ENCODE data around the gene OR10H5. TPM values are rescaled to one million over a fixed set of nuclear protein-coding genes. Genes with fewer than 3 reads are reported as not detected.
"Not testable (repeated sequence)": the region's sequence is repeated elsewhere in the genome, so short reads cannot be mapped to it uniquely, and the experiment has no call there.

Gene OR10H5
- total RNA-seq, 4 donors from 2014 or later = not detected

GRCh38 chr19:15813916-15814315 is 26.5 kb downstream of the OR10H5 start:
- no peaks in the 10 kb centered on the region for H3K9me3 ChIP-seq

DNA sequence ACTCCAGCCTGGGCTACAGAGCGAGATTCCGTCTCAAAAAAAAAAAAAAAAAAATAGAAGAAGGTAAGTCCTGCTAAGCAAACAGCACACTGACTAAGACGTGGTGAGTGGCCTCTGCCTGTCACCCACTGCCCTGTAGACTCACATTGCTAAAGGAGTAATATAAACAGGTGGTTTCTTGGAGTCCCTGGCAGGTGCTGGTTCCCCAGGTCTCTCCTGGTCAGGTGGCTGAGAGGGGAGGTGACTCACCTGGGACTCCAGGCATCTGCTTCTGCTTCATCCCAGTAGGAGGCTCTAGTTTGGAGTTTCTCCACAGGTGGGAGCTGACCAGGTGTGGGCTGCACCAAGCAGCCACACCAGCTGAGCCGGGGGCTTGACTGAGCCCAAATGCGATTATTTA is 27.8 kb downstream of the OR10H5 start, which contains the start of gene OR10H1:
Gene OR10H1, minus strand, starts transcription at position 359 of the 400 bp plus-strand sequence. CDS start 7,627 bp downstream, outside the sequence.
- Histone ChIP-seq H3K4me3 (no peak within 1 kb of the TSS), H3K9me3 (no peaks in the 10 kb centered on the region), H3K4me1 (no peaks in the 10 kb centered on the region), H3K36me3 (no peaks in the 10 kb centered on the region), H3K27ac (no peak within 1 kb of the TSS), H3K27me3 (no peaks in the 10 kb centered on the region)
- DNase-seq = no peak
- TF ChIP-seq, protein P1, sequence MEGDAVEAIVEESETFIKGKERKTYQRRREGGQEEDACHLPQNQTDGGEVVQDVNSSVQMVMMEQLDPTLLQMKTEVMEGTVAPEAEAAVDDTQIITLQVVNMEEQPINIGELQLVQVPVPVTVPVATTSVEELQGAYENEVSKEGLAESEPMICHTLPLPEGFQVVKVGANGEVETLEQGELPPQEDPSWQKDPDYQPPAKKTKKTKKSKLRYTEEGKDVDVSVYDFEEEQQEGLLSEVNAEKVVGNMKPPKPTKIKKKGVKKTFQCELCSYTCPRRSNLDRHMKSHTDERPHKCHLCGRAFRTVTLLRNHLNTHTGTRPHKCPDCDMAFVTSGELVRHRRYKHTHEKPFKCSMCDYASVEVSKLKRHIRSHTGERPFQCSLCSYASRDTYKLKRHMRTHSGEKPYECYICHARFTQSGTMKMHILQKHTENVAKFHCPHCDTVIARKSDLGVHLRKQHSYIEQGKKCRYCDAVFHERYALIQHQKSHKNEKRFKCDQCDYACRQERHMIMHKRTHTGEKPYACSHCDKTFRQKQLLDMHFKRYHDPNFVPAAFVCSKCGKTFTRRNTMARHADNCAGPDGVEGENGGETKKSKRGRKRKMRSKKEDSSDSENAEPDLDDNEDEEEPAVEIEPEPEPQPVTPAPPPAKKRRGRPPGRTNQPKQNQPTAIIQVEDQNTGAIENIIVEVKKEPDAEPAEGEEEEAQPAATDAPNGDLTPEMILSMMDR (IDR thresholded peaks at IDR 0.05) = no peak
- no peak for TF ChIP-seq POLR2A (IDR thresholded peaks at IDR 0.05)

More at GRCh38 chr19:15813916-15814315, 26.5 kb downstream of the OR10H5 start:
- H3K4me3 ChIP-seq = no peak overlapping the region
- no peaks in the 10 kb centered on the region for H3K36me3 ChIP-seq
- H3K4me1 ChIP-seq = no peaks in the 10 kb centered on the region
- no peak for TF ChIP-seq POLR2A (IDR thresholded peaks at IDR 0.05)
- TF ChIP-seq, protein P1 (IDR thresholded peaks at IDR 0.05) = no peak
- H3K27ac ChIP-seq = no peak overlapping the region
- H3K27me3 ChIP-seq = no peaks in the 10 kb centered on the region
- no peak for DNase-seq

- TF ChIP-seq, protein P1 (IDR thresholded peaks at IDR 0.05) = no peak
- TF ChIP-seq POLR2A (IDR thresholded peaks at IDR 0.05) = no peak
- H3K27ac ChIP-seq = no peak overlapping the region
Measured at GRCh38 chr19:15820646-15821045, 33.2 kb downstream of the OR10H5 start.

DNA sequence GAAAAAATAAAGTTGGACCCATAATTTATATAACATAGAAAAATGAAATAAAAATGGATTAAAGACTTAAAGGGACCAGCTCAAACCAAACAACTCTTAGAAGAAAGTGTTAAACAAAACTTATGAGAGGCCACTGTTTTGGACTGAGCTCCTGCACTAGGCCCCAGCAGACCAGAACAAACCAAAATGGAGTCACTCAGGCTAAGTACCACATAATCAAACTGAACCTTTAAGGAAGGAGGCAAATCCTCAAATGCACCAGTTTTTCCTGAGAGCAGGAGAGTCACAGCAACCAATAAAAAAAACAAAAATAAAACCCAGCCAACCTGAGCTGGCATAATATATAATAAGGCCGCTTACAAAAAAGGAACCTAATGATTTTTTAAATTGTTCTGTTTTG is 38.3 kb downstream of the OR10H5 start:
- no peaks in the 10 kb centered on the region for H3K4me1 ChIP-seq
- no peaks in the 10 kb centered on the region for H3K36me3 ChIP-seq
- no peaks in the 10 kb centered on the region for H3K9me3 ChIP-seq
- TF ChIP-seq, protein P1 (IDR thresholded peaks at IDR 0.05) = no peak
- no peak for TF ChIP-seq POLR2A (IDR thresholded peaks at IDR 0.05)
- no peak overlapping the region for H3K27ac ChIP-seq
- no peak overlapping the region for H3K4me3 ChIP-seq
- DNase-seq = no peak
- no peaks in the 10 kb centered on the region for H3K27me3 ChIP-seq

More at GRCh38 chr19:15820646-15821045, 33.2 kb downstream of the OR10H5 start:
- no peaks in the 10 kb centered on the region for H3K27me3 ChIP-seq
- DNase-seq = no peak
- no peaks in the 10 kb centered on the region for H3K4me1 ChIP-seq
- no peak overlapping the region for H3K4me3 ChIP-seq
- H3K9me3 ChIP-seq = no peaks in the 10 kb centered on the region
- H3K36me3 ChIP-seq = no peaks in the 10 kb centered on the region

DNA sequence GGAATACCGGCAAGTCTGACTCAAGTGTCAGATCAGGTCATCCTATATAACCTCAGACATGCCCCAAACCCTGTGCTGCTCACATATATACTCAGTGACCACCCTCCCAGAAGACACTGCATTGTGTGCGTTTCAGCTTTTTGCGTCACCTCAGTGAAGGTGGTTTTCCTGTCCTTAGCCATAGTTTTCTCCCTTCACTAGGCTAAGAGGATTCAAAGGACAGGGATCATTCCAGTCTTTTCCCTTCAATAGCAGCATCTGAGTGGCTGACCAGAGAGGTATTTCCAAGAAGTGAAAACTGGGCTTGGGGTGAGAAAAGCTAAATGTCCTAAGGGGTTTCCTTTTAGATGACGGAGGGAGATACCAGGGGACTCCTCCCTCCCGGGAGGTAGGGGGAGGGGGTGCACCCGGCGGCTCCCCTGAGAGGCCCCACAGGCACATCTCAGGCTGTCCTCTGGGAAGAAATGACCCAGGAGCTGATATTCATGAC is 40.7 kb downstream of the OR10H5 start:
- TF ChIP-seq, protein P1 (IDR thresholded peaks at IDR 0.05) = no peak
- TF ChIP-seq POLR2A (IDR thresholded peaks at IDR 0.05) = no peak
- H3K36me3 ChIP-seq = no peaks in the 10 kb centered on the region
- no peak for DNase-seq
- H3K27ac ChIP-seq = no peak overlapping the region
- H3K9me3 ChIP-seq = no peaks in the 10 kb centered on the region
- no peak overlapping the region for H3K4me3 ChIP-seq
- no peaks in the 10 kb centered on the region for H3K4me1 ChIP-seq
- H3K27me3 ChIP-seq = no peaks in the 10 kb centered on the region

DNA sequence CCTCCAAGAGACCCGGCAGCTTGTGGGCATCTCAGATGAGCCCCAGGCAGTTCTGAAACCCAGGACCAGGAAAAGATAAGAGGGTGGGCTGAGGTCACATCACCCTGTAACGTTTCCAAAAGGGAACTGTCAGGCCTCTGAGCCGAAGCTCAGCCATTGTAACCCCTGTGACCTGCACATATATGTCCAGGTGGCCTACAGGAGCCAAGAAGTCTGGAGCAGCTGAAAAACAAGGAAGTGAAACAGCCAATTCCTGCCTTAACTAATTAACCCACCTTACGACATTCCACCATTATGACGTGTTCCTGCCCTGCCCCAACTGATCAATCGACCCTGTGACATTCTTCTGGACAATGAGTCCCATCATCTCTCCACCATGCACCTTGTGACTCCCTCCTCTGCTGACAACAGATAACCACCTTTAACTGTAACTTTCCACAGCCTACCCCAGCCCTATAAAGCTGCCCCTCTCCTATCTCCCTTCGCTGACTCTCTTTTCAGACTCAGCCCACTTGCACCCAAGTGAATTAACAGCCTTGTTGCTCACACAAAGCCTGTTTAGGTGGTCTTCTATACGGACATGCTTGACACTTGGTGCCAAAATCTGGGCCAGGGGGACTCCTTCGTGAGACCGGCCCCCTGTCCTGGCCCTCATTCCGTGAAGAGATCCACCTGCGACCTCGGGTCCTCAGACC is 41.3 kb downstream of the OR10H5 start:
- DNase-seq = peak in 1 of 3 donors; percentile 63
- not testable (repeated sequence) for H3K4me1 ChIP-seq, H3K27ac ChIP-seq, H3K9me3 ChIP-seq, H3K36me3 ChIP-seq, H3K27me3 ChIP-seq, H3K4me3 ChIP-seq
